GM21737 (cell line): ENCODE results near the gene IGSF9.
"Not testable (repeated sequence)": the region's sequence is repeated elsewhere in the genome, so short reads cannot be mapped to it uniquely, and the experiment has no call there.

Experiments
- ATAC-seq: cut with Tn5 transposase; IDR thresholded peaks from one replicate; pipeline ENCODE4 v1.9.1; 2021; ENCODE audit warnings: mild to moderate bottlenecking, moderate library complexity; ENCODE audit not compliant: unreplicated experiment

Gene IGSF9

DNA sequence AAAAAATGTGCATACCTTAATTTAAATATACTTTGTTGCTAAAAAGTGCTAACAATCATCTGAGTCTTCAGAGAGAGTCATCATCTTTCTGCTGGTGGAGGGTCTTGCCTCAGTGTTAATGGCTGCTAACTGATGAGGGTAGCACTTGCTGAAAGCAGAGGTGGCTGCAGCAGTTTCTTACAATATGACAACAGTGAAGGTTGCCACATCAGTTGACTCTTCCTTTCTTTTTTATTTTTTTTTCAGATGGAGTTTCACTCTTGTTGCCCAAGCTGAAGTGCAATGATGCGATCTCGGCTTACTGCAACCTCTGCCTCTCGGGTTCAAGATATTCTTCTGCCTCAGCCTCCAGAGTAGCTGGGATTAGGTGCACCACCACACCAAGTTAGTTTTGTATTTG lies 42.9 kb downstream of the IGSF9 start:
- no peak for ATAC-seq

DNA sequence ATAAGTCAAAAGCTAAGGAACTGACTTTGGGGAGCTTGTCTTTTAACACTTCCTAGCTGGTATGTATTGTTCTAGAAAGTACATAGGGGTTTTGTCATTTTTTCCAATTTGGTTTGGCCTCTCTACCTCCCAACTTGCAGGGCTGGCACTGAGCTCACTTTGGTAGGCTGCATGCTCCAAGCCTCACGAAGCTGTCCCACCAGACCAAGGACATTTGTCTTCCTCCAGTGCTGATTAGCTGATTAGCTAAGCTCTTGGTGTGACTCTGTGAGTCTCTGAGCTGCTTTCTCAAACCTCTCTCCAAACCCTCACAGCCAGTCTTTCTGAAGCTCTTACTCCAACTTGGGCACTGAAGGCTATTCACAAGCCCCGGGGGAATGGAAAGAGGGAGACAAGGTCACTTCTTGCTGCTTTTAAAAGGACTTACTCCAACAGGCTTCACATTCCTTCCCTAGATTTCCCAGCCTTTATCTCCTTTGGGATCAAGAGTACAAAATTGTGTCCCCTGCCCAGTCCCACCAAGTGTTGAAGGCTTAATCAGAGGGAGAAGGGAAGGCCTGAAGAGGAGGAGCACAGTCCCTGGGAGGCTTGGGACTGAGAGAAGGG lies 44.6 kb downstream of the IGSF9 start:
- no peak for ATAC-seq

- no peak for ATAC-seq
Measured at GRCh38 chr1:159900086-159900680, 45.2 kb downstream of the IGSF9 start, which contains the start of gene CFAP45. Gene CFAP45, minus strand, starts transcription at chr1:159900165. Its CDS starts 67 bp downstream, at chr1:159900098.

- ATAC-seq, result not testable (repeated sequence)
Measured at GRCh38 chr1:159899634-159900033, 45.8 kb downstream of the IGSF9 start.

DNA sequence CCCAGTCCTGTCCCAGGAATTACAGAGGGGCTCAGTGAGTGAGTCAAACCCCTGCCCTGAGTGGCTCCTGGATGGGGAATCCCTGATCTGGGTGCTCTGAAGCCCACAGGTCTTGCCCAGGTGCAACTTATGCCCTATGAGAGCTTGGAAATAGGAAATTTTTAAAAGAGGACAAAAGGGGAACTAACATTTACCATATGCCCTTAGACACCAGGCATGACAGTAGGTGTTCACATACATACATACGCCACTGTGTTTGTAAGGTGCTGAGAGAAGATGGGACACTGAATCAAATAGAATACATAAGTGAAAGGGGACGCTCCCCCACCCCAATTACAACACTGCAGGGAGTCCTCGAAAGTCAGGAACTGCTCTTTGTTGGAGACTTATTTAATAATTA lies 46.9 kb downstream of the IGSF9 start:
- ATAC-seq, result no peak

GRCh38 chr1:159897962-159898361 lies 47.5 kb downstream of the IGSF9 start:
- no peak for ATAC-seq

DNA sequence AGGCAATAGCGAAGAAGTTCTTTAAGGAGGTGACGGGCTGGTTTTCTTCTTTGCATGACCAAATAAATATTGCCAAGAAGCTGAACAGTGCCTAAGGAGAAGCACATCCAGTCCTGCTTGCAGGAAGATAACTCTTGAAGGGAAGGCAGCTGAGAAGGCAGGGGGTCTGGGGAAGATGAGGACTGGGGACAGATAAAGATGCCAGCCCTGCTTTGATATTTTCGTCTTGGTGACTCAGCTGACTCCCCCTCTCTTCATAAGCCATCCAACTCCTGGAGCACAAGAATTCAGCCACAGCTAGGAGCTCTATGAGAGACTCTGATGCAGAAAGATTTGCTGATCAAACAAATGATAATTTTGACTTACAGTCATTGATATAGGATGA lies 48.9 kb downstream of the IGSF9 start:
- ATAC-seq, result no peak

DNA sequence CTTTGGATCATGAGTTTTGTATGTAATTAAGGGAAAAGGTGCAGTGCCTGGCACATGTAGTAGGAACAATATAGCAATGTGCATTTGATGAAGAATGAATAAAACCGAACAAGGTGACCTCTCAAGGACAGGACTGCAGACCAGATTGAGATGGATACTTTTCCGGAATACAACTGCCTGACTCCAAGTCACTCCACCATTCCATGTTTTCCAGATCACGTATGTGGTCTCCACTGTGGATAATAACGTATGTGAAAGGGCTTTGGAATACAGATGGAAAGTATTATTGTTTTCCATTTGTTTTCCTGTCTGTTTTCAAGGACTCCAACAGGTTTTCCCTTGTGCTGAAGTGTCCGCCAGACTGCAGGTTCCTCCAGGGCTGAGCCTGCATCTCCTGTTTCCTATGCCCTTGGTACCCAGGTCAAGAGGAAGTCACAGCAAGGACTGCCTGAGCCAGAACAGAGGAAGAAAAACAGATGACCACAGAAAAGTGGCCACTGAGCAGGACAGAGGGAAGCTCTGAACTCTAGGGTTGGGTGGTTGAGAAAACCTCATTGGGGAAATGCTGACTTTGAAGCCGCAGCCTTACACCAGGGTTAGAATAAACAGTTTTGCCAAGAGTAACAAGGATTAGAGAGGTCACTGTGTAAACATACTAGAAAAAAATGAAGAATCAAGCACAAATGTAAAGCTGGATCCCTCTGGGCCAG lies 49.4 kb downstream of the IGSF9 start:
- ATAC-seq, result no peak

DNA sequence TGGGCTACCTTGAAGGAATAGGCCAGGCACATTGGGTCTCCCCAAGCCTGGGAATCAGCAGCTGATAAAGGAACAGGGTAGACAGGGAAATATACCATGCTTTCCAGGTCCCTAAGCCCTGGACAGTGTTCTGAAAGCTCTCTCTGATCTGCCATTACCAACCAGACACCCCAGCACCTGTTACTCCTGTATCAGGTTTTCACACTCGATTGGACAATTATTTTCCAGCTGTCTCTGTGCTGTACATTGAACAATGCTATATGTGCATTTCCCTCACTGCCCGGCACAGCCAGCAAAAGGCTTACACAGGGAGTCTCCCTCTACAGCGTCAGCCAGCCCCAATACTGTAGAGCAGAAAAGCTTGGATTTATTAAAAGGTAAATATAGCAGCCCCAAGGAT lies 50.1 kb downstream of the IGSF9 start:
- no peak for ATAC-seq

DNA sequence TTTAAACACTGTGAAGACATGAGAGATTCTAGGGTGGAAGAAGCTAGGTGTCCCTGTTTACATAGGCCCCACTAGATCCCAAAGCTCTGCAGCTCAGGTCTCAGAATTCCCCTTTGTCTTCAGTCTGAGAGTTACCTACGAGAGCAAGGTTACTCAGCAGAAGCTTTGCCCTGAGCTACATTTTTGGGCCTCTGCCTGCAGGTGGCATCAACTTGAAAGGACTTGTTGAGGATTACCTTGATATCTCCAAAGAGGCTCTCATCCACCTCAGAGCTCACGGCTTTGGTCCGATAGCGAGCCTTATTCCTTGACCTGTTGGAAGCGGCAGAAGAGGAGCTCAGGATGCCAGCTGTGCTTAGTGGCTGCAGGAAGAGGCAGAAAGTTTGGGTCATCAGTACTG lies 52.5 kb downstream of the IGSF9 start:
- no peak for ATAC-seq

- peak; percentile 76 for ATAC-seq
Measured at GRCh38 chr1:159891275-159892157, 53.9 kb downstream of the IGSF9 start.

GRCh38 chr1:159890390-159890789 lies 55.0 kb downstream of the IGSF9 start:
- ATAC-seq, result no peak

- ATAC-seq, result peak; percentile 79
Measured at GRCh38 chr1:159889821-159890252, 55.6 kb downstream of the IGSF9 start.

DNA sequence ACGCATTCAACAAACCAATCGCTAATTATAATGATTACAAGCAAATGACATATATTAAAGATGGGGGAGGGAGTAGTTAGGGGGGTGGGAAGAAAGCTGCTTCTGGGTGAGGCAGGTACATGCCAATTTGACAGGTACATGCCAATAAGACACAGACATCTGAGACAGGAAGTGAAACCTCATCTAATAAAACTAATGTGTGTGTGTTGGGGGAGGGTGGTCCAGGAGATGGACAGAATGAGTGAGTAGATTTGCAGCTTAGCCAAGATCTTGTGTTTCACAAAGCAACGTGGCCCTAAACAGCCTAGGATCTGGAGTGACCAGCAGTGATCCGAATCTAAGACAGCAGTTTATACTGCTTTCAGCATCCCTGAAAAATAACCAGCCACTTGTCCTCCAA lies 56.2 kb downstream of the IGSF9 start:
- no peak for ATAC-seq

- no peak for ATAC-seq
Measured at GRCh38 chr1:159884296-159884695, 61.1 kb downstream of the IGSF9 start.

DNA sequence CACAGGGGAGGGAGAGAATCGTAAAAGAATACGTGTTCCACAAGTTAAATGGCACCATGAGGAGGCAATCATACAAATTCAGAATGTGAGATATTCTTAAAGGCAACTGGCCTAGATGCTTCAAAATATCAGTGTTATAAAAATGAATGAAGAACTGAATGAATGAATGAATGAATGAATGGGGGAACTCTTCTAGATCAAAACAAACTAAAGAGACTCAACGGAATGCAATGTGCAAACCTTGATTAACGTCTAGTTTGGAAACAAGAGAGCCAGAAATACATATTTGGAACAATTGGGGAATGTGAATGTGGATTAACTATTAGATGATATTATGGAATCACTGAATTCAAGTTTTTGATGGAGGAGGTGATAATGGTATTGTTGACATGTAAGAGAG lies 62.3 kb downstream of the IGSF9 start:
- ATAC-seq, result no peak

GRCh38 chr1:159882527-159882862 lies 62.9 kb downstream of the IGSF9 start:
- no peak for ATAC-seq

GRCh38 chr1:159881622-159882526 lies 63.5 kb downstream of the IGSF9 start:
- ATAC-seq, result no peak

GRCh38 chr1:159880430-159880829 lies 65.0 kb downstream of the IGSF9 start:
- no peak for ATAC-seq

DNA sequence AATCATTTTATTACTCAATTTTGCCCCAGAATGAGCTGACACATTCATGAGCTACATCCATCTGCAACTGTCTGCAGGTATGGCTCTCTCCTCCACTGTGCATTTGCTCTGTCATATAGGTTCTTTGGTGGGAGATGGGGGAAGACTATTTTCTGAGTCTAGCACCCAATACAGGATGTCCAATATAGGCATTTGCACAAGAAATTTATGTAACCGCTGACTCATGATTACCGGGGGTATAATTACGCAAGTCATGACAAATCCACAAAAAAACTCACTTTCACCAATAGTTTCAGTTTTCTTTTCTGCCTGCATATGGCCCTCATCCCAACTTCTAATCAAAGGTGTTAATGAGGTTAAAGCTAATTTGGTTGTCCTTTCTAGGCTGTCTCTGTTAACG lies 65.4 kb downstream of the IGSF9 start:
- ATAC-seq, result no peak
